Upper lobe of left lung (tissue), 4 donors: Measurements from ENCODE around the gene TUBB2A.
"Not testable (repeated sequence)": the region's sequence is repeated elsewhere in the genome, so short reads cannot be mapped to it uniquely, and the experiment has no call there.

ENCODE experiments used
- CTCF ChIP-seq, 6 experiments: fragments of 450-650 bp in 4 of 6; fragments of 200-600 bp in 2 of 6; sonication (generic) in 2 of 6; IDR thresholded peaks; one replicate each; pipeline ENCODE4 v1.5.1; 2016 to 2019; ENCODE audit warnings: antibody characterized with exemption in 6 of 6
- POLR2A ChIP-seq, 4 donors: fragments of 450-650 bp; IDR thresholded peaks; one replicate each; pipeline ENCODE4 v1.5.1; 2016 to 2017; ENCODE audit warnings: antibody characterized with exemption in 4 of 4, mild to moderate bottlenecking in 2 of 4
- POLR2AphosphoS5 ChIP-seq, 2 donors: sonication (generic); formaldehyde crosslinking; IDR thresholded peaks; one replicate each; pipeline ENCODE4 v1.5.1; 2017; ENCODE audit warnings: antibody characterized with exemption in 2 of 2

DNA sequence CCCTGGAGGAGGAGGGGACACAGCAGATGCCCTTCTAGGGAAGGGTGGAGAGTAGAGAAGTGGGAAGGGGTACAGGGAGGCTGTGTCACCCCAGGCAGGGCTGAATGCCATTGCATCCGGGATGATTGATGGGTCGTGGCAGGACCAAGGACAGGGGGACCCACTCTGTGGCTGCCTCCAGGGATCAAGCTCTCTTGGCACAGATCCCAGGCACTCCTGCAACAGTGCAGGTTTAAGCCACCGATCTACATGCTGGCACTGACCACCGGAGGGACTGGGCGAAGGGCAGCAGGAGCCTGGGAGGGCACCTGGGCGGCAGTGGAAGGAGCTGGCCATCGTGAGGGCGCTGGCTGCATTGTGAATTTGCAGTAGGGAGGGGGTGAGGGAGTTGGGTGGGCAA, 22.6 kb upstream of the TUBB2A start:
- not testable (repeated sequence) for TF ChIP-seq CTCF, POLR2AphosphoS5, POLR2A (IDR thresholded peaks at IDR 0.05)
